ENCODE results near the gene THSD7A.

GRCh38 chr7:11413901-11414300 is 418.1 kb downstream of the THSD7A start:
- TF ChIP-seq, protein P1, sequence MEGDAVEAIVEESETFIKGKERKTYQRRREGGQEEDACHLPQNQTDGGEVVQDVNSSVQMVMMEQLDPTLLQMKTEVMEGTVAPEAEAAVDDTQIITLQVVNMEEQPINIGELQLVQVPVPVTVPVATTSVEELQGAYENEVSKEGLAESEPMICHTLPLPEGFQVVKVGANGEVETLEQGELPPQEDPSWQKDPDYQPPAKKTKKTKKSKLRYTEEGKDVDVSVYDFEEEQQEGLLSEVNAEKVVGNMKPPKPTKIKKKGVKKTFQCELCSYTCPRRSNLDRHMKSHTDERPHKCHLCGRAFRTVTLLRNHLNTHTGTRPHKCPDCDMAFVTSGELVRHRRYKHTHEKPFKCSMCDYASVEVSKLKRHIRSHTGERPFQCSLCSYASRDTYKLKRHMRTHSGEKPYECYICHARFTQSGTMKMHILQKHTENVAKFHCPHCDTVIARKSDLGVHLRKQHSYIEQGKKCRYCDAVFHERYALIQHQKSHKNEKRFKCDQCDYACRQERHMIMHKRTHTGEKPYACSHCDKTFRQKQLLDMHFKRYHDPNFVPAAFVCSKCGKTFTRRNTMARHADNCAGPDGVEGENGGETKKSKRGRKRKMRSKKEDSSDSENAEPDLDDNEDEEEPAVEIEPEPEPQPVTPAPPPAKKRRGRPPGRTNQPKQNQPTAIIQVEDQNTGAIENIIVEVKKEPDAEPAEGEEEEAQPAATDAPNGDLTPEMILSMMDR (conservative IDR thresholded peaks at IDR 0.05; ENCODE audit: low read depth, low read length), result no peak
- TF ChIP-seq BHLHE40 (IDR thresholded peaks at IDR 0.05; ENCODE audit: low read depth, low read length) (no peak), POLR2A (IDR thresholded peaks at IDR 0.05; ENCODE audit: low read depth, low read length) (no peak)

All from IMR-90 (cell line).